IPS DF 6.9 (cell line): ENCODE measurements around the gene GPR63.
A peak's percentile ranks its signal among the peaks of the same experiment; 100 is the strongest.
"Not testable (repeated sequence)": the region's sequence is repeated elsewhere in the genome, so short reads cannot be mapped to it uniquely, and the experiment has no call there.

ENCODE experiments used
- DNase-seq: peaks from one replicate; pipeline ENCODE4 v3.0.0-alpha.2; 2013; ENCODE audit warnings: low read depth, low spot score
- H3K27ac ChIP-seq: one replicate; pipeline ENCODE4 v1.5.1; 2013; ENCODE audit warnings: low read length, control low read depth
- H3K27me3 ChIP-seq: 2 replicates; pipeline ENCODE4 v1.6.1; 2013; ENCODE audit warnings: mild to moderate bottlenecking, low read length; ENCODE audit not compliant: control insufficient read depth, insufficient read depth
- H3K36me3 ChIP-seq: 2 replicates; pipeline ENCODE4 v1.6.1; 2013; ENCODE audit warnings: low read length; ENCODE audit not compliant: control insufficient read depth, insufficient read depth
- H3K4me1 ChIP-seq: 2 replicates; pipeline ENCODE4 v1.6.1; 2013; ENCODE audit warnings: low read length; ENCODE audit not compliant: control insufficient read depth, insufficient read depth
- H3K4me3 ChIP-seq: 2 replicates; pipeline ENCODE4 v1.5.1; 2013; ENCODE audit warnings: mild to moderate bottlenecking, low read length
- H3K9me3 ChIP-seq: 2 replicates; pipeline ENCODE4 v1.6.1; 2013; ENCODE audit warnings: low read length, inconsistent platforms; ENCODE audit not compliant: control insufficient read depth, insufficient read depth
- WGBS: extraction: QIAGEN DNeasy Blood & Tissue Kit; methylation state at CpG from one replicate; pipeline ENCODE4 v1.1.7; 2013; ENCODE audit warnings: mixed read lengths, missing lambda C conversion rate; ENCODE audit not compliant: insufficient read length, insufficient coverage; 5-methylcytosine and 5-hydroxymethylcytosine counted together

The GPR63 gene

GRCh38 chr6:96837081-96837971 lies at the start of gene GPR63:
TSS of gene GPR63 (minus strand) at chr6:96837477. CDS start at chr6:96799731, 37,746 bp downstream.
- no peaks in the 10 kb centered on the region for H3K27me3 ChIP-seq
- H3K9me3 ChIP-seq = no peaks in the 10 kb centered on the region
- WGBS = no CpG with 5 or more reads among the region's 80 CpGs
- H3K4me1 ChIP-seq = peaks cover 3% of the 10 kb centered on the region; the same call in 1 of the 2 replicates
- no peak within 1 kb of the TSS for H3K27ac ChIP-seq
- DNase-seq = peak; percentile 54
- no peaks in the 10 kb centered on the region for H3K36me3 ChIP-seq
- peak within 1 kb of the TSS; percentile 98 for H3K4me3 ChIP-seq

DNA sequence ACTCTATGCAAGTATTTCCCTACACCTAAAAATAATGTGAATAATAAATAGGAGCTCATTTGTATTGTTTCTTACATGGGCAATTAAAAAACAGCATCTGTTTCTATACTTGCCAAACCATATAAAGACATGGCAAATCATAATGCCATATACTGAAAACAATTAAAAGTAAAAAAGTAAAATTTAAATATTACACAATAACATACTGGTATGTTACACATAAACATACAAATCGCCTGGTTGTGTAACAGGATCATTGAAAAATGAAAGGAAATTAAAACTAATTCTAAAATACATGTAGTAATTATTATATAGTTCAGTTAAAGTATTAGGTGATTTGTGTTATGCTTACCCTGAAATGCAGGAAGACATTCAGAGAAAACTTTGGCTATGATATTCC lies 49.2 kb upstream of the GPR63 start:
- no CpG with 5 or more reads among the region's 1 CpG for WGBS
- H3K36me3 ChIP-seq = peaks cover 3% of the 10 kb centered on the region; the same call in 1 of the 2 replicates
- no peak overlapping the region for H3K4me3 ChIP-seq
- DNase-seq = no peak
- no peaks in the 10 kb centered on the region for H3K27me3 ChIP-seq
- H3K4me1 ChIP-seq = no peaks in the 10 kb centered on the region
- H3K27ac ChIP-seq = no peak overlapping the region
- no peaks in the 10 kb centered on the region for H3K9me3 ChIP-seq

DNA sequence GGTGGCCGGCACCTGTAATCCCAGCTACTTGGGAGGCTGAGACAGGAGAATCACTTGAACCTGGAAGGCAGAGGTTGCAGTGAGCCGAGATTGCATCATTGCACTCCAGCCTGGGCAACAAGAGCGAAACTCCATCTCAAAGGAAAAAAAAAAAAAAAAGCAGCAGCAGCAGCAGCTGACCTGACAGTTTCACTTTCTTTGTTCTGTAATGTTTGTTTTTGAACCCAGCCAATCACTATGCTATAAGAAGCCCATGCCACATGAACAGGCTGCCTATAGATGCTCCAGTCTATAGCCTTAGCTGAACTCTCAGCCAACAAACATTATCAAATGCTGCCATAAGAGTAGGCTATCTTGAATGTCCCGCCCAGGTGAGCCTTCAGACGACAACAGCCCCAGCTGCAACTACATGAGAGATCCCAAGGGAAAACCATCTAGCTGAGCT lies 47.9 kb upstream of the GPR63 start:
- not testable (repeated sequence) for H3K36me3 ChIP-seq, H3K4me3 ChIP-seq, H3K9me3 ChIP-seq, H3K27me3 ChIP-seq, H3K27ac ChIP-seq, H3K4me1 ChIP-seq, DNase-seq
- no CpG with 5 or more reads among the region's 5 CpGs for WGBS

DNA sequence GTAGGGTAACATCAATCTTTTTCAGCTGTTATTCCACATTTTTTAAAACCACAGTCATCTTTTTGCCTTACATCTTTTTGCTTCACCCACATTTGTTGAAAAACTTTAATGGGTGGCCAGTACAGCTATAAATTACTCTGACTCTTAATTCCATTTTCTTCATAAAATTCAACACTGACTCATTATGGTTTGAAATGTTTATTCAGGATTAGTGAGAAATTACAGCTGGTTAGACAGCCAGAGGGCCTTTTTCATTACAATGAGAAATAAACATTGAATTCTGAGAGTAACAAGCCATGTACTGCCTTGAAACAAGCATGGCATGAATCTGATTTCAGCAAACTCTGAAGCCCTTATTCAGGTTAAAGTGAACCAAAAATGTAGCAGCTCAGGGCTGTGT lies 40.9 kb upstream of the GPR63 start:
- Histone ChIP-seq H3K4me3 (no peak overlapping the region), H3K36me3 (no peaks in the 10 kb centered on the region), H3K27ac (no peak overlapping the region), H3K27me3 (no peaks in the 10 kb centered on the region), H3K9me3 (no peaks in the 10 kb centered on the region), H3K4me1 (no peaks in the 10 kb centered on the region; the same call in 1 of the 2 replicates)
- no peak for DNase-seq

DNA sequence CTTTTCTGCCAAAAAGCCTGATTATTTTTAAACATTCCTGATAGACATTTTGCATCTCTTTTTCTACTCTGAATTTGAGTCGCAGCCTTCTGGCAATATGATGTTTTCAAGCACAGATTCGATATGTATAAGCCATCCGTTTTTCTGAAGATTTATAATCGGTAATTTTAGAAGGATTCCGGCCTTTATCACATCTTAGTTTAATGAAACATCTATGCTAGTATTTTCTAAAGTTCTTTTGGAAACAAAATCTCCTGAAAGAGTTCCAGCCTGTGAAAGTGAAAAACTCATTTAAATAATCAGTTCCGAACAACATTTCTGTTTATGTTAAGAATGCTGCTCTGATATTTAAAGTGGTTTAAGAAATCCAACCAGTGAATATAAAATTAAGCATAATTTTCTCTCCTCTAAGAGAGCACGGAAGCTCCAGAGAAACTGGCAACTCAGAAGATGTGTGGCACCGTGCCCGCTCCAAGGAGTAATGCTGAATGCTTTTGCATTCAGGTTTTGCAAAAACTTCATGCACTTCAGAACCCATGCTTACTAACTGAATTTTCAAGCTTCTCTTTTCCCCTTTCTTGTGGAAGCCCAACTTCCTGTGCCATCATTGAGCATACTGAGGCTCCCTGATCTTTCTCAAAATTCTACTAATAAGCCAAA lies 39.7 kb upstream of the GPR63 start:
- no CpG with 5 or more reads among the region's 9 CpGs for WGBS
- Histone ChIP-seq H3K36me3 (no peaks in the 10 kb centered on the region), H3K4me3 (no peak overlapping the region), H3K4me1 (no peaks in the 10 kb centered on the region; the same call in 1 of the 2 replicates), H3K27ac (no peak overlapping the region), H3K9me3 (no peaks in the 10 kb centered on the region), H3K27me3 (no peaks in the 10 kb centered on the region)
- no peak for DNase-seq

- H3K27me3 ChIP-seq = no peaks in the 10 kb centered on the region
- DNase-seq = no peak
- H3K4me1 ChIP-seq = no peaks in the 10 kb centered on the region; the same call in 1 of the 2 replicates
- no peaks in the 10 kb centered on the region for H3K9me3 ChIP-seq
- no peaks in the 10 kb centered on the region for H3K36me3 ChIP-seq
- WGBS = no CpG with 5 or more reads among the region's 1 CpG
- H3K27ac ChIP-seq = no peak overlapping the region
- no peak overlapping the region for H3K4me3 ChIP-seq
Observed at GRCh38 chr6:96872976-96873375, 35.7 kb upstream of the GPR63 start.

GRCh38 chr6:96865055-96865405 lies 27.8 kb upstream of the GPR63 start:
- Histone ChIP-seq H3K27me3 (no peaks in the 10 kb centered on the region), H3K9me3 (0 out of 2 replicates have a peak, but pooled peaks cover 1% of the 10 kb centered on the region), H3K27ac (no peak overlapping the region), H3K36me3 (no peaks in the 10 kb centered on the region), H3K4me3 (no peak overlapping the region), H3K4me1 (no peaks in the 10 kb centered on the region)
- no CpG with 5 or more reads among the region's 3 CpGs for WGBS
- DNase-seq = no peak

- Histone ChIP-seq H3K36me3 (no peaks in the 10 kb centered on the region), H3K4me1 (no peaks in the 10 kb centered on the region), H3K27me3 (no peaks in the 10 kb centered on the region), H3K27ac (no peak overlapping the region), H3K4me3 (no peak overlapping the region), H3K9me3 (0 out of 2 replicates have a peak, but pooled peaks cover 1% of the 10 kb centered on the region)
- no CpG with 5 or more reads among the region's 3 CpGs for WGBS
- no peak for DNase-seq
Observed at GRCh38 chr6:96864216-96865054, 27.2 kb upstream of the GPR63 start.

GRCh38 chr6:96862560-96862959 lies 25.3 kb upstream of the GPR63 start:
- H3K4me1 ChIP-seq = no peaks in the 10 kb centered on the region
- 0 out of 2 replicates have a peak, but pooled peaks cover 1% of the 10 kb centered on the region for H3K9me3 ChIP-seq
- no peaks in the 10 kb centered on the region for H3K27me3 ChIP-seq
- no peak for DNase-seq
- H3K36me3 ChIP-seq = no peaks in the 10 kb centered on the region
- H3K4me3 ChIP-seq = no peak overlapping the region
- WGBS = no CpG with 5 or more reads among the region's 1 CpG
- no peak overlapping the region for H3K27ac ChIP-seq

GRCh38 chr6:96861588-96861987 lies 24.3 kb upstream of the GPR63 start:
- no peaks in the 10 kb centered on the region for H3K36me3 ChIP-seq
- H3K27ac ChIP-seq = no peak overlapping the region
- DNase-seq = no peak
- H3K27me3 ChIP-seq = no peaks in the 10 kb centered on the region
- no peaks in the 10 kb centered on the region for H3K4me1 ChIP-seq
- H3K9me3 ChIP-seq = 0 out of 2 replicates have a peak, but pooled peaks cover 1% of the 10 kb centered on the region
- H3K4me3 ChIP-seq = no peak overlapping the region
